Stimulated activated CD8-positive, alpha-beta memory T cell treated with anti-CD3 and anti-CD28 coated beads, Interleukin-15, amount 100 ng/mL, for 24 hours (primary cell): ENCODE data around the gene NOPCHAP1.
"Not testable (repeated sequence)": the region's sequence is repeated elsewhere in the genome, so short reads cannot be mapped to it uniquely, and the experiment has no call there.

Experiments used
- DNase-seq: peaks from one replicate; pipeline ENCODE4 v3.0.0-alpha.2; 2020; ENCODE audit warnings: low read depth

The NOPCHAP1 gene

GRCh38 chr12:104964856-104965205 is 21.3 kb upstream of the NOPCHAP1 start:
- no peak for DNase-seq

DNA sequence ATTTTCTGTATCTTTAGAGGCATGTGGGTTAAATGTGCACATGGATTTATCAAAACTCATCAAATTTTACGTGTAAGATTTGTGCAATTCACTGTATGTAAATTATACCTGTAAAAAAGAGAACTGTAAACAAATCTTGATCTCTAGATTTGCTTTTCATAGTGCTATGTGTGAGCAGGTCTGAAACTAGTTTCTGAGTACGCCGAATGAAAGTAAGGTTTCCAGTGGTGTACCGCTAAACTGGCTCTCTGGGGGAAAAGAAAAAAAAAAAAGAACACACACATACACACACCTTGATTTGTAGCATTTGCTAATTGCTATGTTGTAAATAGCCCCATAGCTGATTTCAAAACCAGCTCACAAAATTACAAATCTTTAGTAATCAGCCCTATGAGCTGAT is 19.4 kb upstream of the NOPCHAP1 start:
- DNase-seq = no peak

GRCh38 chr12:104969343-104969742 is 16.8 kb upstream of the NOPCHAP1 start:
- DNase-seq = no peak

GRCh38 chr12:104971306-104971705 is 14.8 kb upstream of the NOPCHAP1 start:
- DNase-seq = no peak

DNA sequence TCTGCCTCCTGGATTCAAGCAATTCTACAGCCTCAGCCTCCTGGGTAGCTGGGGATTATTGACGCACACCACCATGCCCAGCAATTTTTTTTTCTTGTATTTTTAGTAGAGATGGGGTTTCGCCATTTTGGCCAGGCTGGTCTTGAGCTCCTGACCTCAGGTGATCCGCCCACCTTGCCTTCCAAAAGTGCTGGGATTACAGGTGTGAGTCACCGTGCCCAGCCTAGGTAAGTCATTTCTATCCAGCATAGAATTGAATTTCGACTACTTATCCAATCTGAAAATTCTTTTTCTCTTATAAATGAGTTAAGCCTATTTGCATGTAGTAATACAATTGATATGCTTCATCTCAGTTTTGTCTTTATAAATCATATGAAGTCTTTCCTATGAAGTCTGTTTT is 12.9 kb upstream of the NOPCHAP1 start:
- DNase-seq = no peak

DNA sequence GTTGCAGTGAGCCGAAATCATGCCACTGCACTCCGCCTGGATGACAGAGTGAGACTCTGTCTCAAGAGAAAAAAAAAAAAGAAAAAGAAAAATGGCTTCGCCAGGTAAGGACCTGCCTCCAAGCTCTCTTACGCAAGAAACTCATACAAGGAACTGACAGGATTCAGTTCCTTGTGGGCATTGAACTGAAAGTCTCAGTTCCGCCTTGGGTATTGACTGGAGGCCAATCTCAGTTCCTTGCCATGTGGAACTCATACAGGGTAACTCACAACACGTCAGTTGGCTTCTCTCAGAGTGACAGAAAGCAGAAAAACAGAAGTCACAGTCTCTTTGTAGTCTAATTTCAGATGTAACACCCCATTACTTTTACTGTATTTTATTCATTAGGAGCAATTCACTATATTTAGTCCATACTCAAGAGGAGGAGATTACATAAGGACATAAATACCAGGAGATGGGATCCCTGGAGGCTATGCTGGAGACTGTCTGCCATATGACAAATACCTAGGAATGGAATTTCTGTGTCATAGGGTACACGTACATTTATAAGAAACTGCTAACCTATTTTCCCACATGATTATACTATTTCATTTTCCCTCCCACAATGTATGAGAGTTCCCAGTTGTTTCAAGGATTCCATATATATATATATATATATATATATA is 11.4 kb upstream of the NOPCHAP1 start:
- DNase-seq = no peak

- DNase-seq = no peak
These were observed 10.4 kb upstream of the NOPCHAP1 start for GRCh38 chr12:104975587-104976343.

DNA sequence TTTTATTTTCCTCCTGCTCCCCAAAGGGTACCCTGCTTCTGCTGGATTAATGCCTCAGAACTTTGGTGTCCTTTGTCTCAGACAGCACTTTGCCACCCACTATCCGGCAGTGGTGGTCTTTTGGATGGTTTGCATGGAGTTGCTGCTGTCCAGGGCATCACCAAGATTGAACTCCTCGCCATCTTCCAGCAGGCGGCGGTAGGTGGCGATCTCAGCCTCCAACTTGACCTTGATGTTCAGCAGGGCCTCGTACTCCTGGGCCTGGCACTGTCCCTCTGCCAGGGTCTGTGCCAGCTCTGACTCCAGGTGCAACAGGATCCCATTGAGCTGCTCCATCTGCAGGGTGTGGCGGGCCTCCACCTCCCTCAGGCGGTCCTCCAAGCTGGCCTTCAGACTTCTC is 9.4 kb upstream of the NOPCHAP1 start:
- no peak for DNase-seq

- DNase-seq = not testable (repeated sequence)
These were observed 8.4 kb upstream of the NOPCHAP1 start for GRCh38 chr12:104977688-104978087.

GRCh38 chr12:104985206-104985605 is 910 bp upstream of the NOPCHAP1 start:
- DNase-seq = no peak

- no peak for DNase-seq
These were observed 4.8 kb downstream of the NOPCHAP1 start for GRCh38 chr12:104990950-104991349.

DNA sequence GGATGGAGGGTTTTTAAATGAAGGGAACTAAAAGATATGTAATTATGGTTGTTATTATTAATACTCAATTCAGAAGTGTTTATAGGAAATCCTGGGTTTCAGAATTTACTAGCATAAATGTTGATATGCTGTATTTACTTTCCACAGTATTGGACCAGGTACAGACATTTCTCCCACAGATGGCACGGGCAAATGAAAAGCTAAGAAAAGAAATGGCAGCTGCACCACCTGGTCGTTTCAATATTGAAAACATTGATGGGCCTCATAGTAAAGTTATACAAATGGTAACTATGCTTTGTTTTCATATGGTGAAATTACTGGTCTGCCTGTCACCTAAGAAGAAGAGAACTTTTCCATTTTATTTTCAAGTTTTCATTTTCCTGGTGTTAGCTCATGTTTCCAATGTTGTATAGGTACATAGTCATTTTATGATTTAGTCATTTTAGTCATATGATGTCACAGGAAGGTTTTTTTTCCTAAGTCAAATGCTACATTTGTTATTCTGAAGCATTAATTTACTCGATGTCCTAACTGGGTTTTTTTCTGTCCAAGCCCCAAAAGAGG is 5.5 kb downstream of the NOPCHAP1 start:
- no peak for DNase-seq

DNA sequence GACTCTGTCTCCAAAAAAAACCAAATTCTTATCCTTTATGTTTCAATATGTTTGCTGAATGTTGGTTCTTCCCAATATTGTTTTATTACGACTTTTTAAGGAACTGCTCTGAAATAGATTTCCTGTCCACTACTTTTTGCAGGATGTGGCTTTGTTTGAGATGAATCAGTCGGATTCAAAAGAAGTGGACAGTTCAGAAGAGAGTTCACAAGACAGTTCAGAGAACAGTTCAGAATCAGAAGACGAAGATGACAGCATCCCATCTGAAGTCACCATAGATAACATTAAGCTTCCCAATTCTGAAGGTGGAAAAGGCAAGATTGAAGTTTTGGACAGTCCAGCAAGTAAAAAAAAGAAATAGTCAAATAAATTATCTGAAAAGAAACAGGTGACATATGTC is 8.2 kb downstream of the NOPCHAP1 start:
- DNase-seq = no peak

DNA sequence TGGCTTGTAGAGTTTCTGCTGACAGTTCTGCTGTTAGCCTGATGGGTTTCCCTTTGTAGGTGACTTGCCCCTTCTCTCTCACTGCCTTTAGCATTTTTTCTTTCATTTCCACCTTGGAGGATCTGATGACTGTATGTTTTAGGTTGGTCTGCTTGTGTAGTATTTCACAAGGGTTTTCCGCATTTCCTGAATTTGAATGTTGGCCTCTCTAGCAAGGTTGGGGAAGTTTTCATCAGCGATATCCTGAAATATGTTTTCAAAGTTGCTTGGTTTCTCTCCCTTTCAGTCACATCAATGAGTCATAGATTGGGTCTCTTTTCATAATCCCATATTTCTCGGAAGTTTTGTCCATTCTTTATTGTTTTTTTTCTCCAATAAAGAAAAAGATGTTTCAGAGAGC is 11.4 kb downstream of the NOPCHAP1 start:
- no peak for DNase-seq

GRCh38 chr12:104998423-104999346 is 12.6 kb downstream of the NOPCHAP1 start:
- DNase-seq = no peak

- no peak for DNase-seq
These were observed 13.2 kb downstream of the NOPCHAP1 start for GRCh38 chr12:104999347-104999685.

DNA sequence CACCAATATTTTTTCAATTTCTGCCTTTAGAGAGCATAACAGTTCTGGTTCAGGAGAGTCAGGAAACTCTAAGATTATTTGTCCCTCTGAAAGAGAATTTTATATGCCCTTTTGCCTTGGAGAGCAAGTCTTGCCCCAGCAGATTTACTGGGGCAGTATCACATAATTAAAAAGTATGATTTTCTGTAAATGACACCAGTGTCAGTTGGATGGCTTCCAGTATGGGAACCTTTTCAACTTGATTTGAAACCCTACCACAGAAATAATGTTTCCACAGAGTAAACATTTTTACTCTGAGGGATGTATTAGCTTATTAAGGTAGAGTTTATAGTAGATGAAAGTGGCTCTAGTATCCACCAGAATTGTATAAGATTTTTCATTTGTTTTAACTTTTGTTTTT is 15.4 kb downstream of the NOPCHAP1 start:
- DNase-seq = no peak

DNA sequence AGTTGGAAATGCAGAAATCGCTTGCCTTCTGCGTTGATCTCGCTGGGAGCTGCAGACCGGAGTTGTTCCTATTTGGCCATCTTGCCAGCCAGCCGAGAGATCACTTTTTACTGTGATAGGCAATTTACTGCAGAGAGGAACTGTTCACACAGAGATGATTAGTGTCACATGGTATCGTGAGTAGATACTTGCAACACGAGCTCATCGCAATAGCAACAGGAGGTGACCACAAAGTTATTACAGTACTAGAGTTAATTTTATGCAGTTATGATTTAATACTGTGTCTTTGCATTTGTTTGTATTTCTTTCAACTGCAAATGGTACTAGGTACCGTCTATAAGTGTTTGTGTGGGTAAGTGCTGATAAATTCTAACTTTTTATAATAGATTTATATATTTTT is 27.8 kb downstream of the NOPCHAP1 start:
- no peak for DNase-seq

DNA sequence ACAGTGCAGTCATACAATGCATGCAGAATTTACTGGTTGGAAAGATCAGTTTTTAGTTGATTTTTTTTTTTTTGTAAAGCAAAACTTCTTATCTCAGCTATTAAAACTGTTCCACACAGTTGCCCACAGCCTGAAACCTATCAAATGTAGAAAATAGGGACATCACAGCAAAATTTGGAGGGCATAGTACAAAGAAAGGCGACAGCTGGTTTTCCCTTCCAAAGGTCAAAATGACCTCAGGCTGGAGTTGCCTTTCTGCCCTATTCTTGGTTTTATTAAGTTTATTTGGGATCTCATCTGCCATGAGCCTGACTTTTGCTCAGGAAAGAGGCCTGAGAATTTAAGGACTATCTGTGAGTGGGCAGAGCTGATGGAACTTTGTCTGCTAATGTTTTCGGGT is 28.5 kb downstream of the NOPCHAP1 start:
- no peak for DNase-seq

DNA sequence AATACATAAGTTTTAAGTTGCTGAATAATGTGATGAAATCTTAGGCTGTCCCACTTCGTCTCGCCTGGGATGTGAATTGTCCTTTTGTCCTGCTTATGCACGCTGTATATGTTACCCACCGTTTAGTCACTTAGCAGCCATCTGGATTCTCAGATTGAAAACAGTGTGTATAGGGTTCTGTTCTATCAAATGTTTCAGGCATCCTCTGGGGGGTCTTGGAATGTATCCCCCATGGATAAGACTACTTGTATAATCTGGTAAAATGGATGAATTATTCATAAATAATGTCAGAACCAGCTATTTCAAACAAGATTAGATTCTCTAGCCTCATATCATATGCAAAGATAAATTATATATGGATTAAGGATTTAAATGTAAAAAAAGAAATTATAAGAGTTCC is 29.4 kb downstream of the NOPCHAP1 start:
- no peak for DNase-seq

DNA sequence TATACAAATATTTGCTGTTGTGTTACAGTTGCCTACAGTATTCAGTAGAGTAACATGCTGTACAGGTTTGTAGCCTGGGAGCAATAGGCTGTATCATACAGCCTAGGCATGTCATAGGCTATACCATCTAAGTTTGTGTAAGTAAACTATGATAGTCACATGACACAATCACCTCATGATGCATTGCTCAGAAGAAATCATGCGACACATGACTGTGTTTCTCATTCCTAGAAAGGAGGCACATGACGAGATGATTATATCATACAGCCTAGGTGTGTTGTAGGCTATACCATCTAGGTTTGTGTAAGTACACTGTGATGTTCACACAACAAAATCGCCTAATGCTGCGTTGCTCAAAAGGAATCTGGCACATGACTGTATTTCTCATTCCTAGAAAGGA is 31.9 kb downstream of the NOPCHAP1 start:
- DNase-seq = no peak

- no peak for DNase-seq
These were observed 32.7 kb downstream of the NOPCHAP1 start for GRCh38 chr12:105018776-105019175.
